GM19238 (cell line): ENCODE results near the gene GRAP2.

ENCODE experiments used
- DNase-seq: peaks from one replicate; pipeline ENCODE4 v3.0.0; 2011; ENCODE audit warnings: low spot score; ENCODE audit not compliant: insufficient read length

GRAP2 gene

GRCh38 chr22:40009951-40010671 is 109.2 kb downstream of the GRAP2 start:
- no peak for DNase-seq

- no peak for DNase-seq
Observed at GRCh38 chr22:40010746-40011145, 109.9 kb downstream of the GRAP2 start.

- DNase-seq = no peak
Observed at GRCh38 chr22:40014667-40015248, 113.9 kb downstream of the GRAP2 start.

GRCh38 chr22:40015358-40015976 is 114.6 kb downstream of the GRAP2 start:
- no peak for DNase-seq

GRCh38 chr22:40018051-40018450 is 117.2 kb downstream of the GRAP2 start:
- no peak for DNase-seq

- DNase-seq = no peak
Observed at GRCh38 chr22:40019100-40019499, 118.2 kb downstream of the GRAP2 start.

- no peak for DNase-seq
Observed at GRCh38 chr22:40020956-40021355, 120.1 kb downstream of the GRAP2 start.

- no peak for DNase-seq
Observed at GRCh38 chr22:40021401-40022000, 120.6 kb downstream of the GRAP2 start.

GRCh38 chr22:40022536-40023240 is 121.8 kb downstream of the GRAP2 start:
- no peak for DNase-seq
